GM19324 (cell line): ENCODE results near the gene SIPA1L3.
"Not testable (repeated sequence)": the region's sequence is repeated elsewhere in the genome, so short reads cannot be mapped to it uniquely, and the experiment has no call there.

Experiments
- ATAC-seq: cut with Tn5 transposase; IDR thresholded peaks from one replicate; pipeline ENCODE4 v1.9.1; 2021; ENCODE audit warnings: mild to moderate bottlenecking, moderate library complexity; ENCODE audit not compliant: unreplicated experiment, low FRiP score

The SIPA1L3 gene

DNA sequence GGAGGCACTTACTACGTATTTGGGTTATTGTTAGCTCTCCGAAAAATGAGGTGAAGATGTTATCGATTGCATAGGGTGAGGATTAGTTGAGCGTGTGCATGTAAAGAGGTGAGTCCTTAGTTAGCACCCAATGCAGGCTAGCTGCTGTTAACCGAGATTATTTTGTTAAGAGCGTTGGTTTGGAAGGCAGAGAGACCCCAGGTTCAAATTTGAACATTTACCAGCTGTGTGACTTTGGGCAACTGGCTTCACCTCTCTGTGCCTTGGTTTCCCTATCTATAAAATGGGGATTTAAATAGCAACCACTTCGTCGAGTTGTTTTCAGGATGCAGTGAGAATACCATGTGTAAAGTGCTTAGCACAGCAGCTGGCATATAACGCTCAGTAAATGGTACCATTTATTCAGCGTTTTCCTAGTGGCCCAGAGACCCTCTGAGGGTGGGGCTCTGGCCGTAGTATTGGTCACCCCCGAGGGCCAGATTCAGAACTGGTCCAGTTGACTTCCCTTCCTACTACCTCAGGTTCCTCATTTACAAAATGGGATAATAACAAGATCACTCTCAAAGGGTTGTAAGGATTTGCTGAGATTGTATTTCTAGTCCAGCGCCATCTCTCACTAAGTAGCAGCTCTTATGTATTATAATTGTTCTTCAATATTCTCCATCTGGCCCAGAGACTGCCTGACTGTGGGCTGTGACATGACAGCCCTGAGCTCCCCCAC, 887 bp downstream of the SIPA1L3 start:
- ATAC-seq, result no peak

- ATAC-seq, result no peak
Measured at GRCh38 chr19:37909661-37910199, 2.7 kb downstream of the SIPA1L3 start.

- ATAC-seq, result peak; percentile 55
Measured at GRCh38 chr19:37914908-37915307, 7.9 kb downstream of the SIPA1L3 start.

GRCh38 chr19:37920591-37921450, 13.8 kb downstream of the SIPA1L3 start:
- no peak for ATAC-seq

GRCh38 chr19:37924573-37924972, 17.6 kb downstream of the SIPA1L3 start:
- not testable (repeated sequence) for ATAC-seq

GRCh38 chr19:37925212-37925611, 18.2 kb downstream of the SIPA1L3 start:
- ATAC-seq, result no peak

- ATAC-seq, result no peak
Measured at GRCh38 chr19:37926255-37926654, 19.2 kb downstream of the SIPA1L3 start.

- no peak for ATAC-seq
Measured at GRCh38 chr19:37926711-37927110, 19.7 kb downstream of the SIPA1L3 start.

- peak; percentile 75 for ATAC-seq
Measured at GRCh38 chr19:37928527-37929286, 21.7 kb downstream of the SIPA1L3 start.

GRCh38 chr19:37929355-37929923, 22.4 kb downstream of the SIPA1L3 start:
- no peak for ATAC-seq

DNA sequence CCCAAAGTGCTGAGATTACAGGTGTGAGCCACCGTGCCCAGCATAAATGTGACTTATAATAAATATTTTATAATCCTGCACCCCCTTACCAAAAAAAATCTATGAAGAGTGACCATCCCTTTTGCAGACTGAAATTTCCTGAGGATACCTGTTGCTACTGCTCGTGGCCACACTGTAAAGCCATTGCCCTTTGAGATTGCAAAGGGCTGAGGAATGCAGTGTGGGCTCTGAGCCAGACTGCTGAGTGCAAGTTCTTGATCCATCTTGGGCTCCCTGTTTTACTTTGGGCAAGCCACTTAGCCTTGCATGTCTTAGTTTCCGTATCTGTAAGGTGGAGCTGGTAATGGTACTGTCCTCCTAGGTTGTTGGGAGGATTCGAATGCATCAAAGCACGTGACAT, 23.4 kb downstream of the SIPA1L3 start:
- no peak for ATAC-seq

DNA sequence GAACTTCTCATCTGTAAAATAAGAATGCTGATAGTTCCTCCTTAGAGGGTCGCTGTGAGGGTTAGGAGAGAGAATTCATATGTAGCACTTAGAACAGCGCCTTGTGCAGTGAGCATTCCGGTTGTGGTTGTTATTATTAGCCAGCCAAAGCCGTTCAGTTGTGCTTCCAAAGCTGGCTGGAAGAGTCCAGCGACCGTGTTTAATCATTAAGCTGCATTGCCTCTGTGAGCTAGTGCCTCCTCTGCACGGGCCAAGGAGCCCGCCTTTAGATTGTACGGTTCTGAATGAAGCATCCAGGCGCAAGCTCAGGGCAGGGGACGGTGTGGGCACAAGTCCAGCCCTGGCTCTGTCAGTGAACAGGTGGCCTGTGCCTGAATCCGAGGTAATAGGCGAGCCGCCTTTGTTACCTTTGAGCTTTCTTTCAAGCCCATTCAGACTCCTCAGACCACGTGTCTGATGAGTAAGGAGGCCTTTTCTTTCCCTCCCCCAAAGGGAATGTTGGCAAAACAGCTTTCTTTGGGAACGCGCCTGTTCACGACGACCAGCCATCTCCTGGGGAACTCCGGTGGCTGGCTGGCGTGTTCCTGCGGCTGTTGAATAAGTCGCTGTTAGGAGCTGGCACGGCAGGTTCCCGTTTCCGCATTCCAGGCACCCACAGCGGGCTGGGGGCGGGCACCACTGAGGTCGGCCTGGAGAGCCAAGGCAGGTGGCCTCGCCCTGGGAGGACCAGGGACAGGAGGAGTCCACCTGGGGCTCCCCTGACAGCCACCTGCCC, 25.1 kb downstream of the SIPA1L3 start:
- no peak for ATAC-seq

DNA sequence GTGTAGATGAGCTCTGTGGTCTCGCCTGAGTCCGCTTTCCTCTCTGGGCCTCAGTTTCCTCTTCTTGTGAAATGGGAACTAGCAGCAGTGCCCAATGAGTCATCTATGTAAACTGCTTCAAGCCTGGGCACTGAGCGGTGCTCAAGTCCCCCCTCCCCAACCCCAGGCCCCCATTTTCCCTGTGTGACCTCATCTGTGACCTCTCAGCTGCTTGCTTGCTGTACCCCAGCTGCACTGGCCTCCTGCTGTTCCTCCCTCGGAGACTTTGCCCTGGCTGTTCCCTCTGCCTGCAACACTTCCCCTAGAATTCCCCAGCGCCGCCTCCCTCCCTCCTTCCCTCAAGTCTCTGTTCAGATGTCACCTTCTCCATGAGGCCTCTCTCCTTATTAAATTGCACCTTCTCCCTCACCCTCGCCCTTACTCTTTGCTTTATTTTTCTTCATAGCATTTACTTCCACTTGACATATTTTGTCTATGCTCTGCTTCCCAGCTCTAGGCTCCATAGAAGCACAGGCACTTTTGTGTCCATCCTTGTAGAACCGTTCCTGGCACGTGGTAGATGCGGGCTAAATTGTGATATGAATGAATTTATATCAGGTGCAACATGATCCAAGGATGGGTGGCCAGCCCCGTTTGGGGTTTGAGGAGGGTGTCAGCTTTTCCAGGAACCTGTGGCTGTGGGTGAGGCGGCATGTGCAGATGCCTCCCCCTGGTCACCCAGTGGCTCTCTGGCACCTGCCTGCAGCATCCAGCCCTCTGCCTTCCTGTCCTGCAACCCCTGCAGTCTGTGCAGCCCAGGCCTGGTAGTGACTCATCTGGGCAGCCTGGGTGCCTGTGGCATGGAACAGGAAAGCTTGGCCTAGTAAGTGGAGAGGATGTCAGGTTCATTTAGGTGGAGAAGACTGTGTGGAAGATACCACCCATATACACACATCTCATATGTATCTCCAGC, 26.3 kb downstream of the SIPA1L3 start:
- no peak for ATAC-seq

DNA sequence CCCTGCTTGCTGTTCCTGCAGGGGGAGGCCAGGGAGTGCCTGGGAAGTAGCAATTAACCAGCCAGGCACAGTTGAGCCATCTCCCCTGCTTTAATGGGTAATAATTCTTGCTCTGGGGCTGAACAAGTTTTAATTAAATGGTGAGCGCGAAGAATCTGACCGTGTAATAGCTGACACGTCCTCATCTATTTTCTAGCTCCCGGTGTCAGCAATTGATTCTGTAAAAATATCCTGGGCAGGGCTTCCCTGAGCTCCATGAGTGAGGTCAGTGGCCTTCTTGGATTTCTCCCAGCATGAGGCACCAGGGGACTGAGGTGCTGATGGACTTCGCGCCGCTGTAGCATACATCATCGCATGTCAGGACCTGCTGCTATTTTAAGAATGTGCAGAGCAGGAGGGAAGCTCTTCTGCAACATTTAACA, 26.9 kb downstream of the SIPA1L3 start:
- ATAC-seq, result no peak

- no peak for ATAC-seq
Measured at GRCh38 chr19:37935341-37935740, 28.3 kb downstream of the SIPA1L3 start.

- no peak for ATAC-seq
Measured at GRCh38 chr19:37936166-37936565, 29.2 kb downstream of the SIPA1L3 start.

GRCh38 chr19:37936886-37937285, 29.9 kb downstream of the SIPA1L3 start:
- ATAC-seq, result no peak

DNA sequence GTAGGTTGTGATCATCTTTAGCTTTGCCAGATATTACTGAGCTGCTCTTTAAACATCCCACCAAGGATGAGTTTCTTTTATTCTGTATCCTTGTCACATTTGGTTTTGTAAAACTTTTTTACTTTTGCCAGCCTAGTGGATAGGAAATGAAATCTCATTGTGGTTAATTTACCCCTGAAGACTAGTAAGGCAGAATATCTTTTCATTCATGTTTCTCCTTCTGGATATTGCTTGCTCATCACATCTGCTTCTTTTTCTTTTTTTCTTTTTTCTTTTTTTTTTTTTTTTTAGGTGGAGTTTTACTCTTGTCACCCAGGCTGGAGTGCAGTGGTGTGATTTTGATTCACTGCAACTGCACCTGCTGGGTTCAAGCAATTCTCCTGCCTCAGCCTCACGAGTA, 31.3 kb downstream of the SIPA1L3 start:
- ATAC-seq, result no peak
